MM.1S (cell line): Measurements from ENCODE around the gene CTTNBP2NL.
"Not testable (repeated sequence)": the region's sequence is repeated elsewhere in the genome, so short reads cannot be mapped to it uniquely, and the experiment has no call there.

Experiments
- DNase-seq: peaks from one replicate; pipeline ENCODE4 v3.0.0-alpha.2; 2015
- H2AFZ ChIP-seq: fragments of 300-600 bp; sonication (generic); 2 replicates; pipeline ENCODE4 v1.6.0; 2016; ENCODE audit warnings: antibody characterized with exemption, low read length
- H3F3A ChIP-seq: fragments of 300-600 bp; sonication (generic); 2 replicates; pipeline ENCODE4 v1.6.1; 2016; ENCODE audit warnings: mild to moderate bottlenecking, antibody characterized with exemption, low read length, moderate library complexity, mixed read lengths; ENCODE audit not compliant: insufficient read depth
- H3K27ac ChIP-seq: fragments of 300-600 bp; sonication (generic); 2 replicates; pipeline ENCODE4 v1.5.1; 2016; ENCODE audit warnings: mild to moderate bottlenecking, low read length
- H3K27me3 ChIP-seq: fragments of 300-600 bp; sonication (generic); replicated peaks from 2 replicates; pipeline ENCODE4 v1.6.0; 2016; ENCODE audit warnings: low read length; ENCODE audit not compliant: insufficient read depth
- H3K36me3 ChIP-seq: fragments of 300-600 bp; sonication (generic); replicated peaks from 2 replicates; pipeline ENCODE4 v1.6.1; 2016; ENCODE audit warnings: mild to moderate bottlenecking, low read length, mixed read lengths; ENCODE audit not compliant: insufficient read depth
- H3K4me1 ChIP-seq: fragments of 300-600 bp; sonication (generic); 2 replicates; pipeline ENCODE4 v1.6.1; 2016; ENCODE audit warnings: low read length, mixed read lengths
- H3K4me2 ChIP-seq: fragments of 300-600 bp; sonication (generic); 2 replicates; pipeline ENCODE4 v1.6.0; 2016; ENCODE audit warnings: low read depth, low read length
- H3K4me3 ChIP-seq: fragments of 300-600 bp; sonication (generic); 2 replicates; pipeline ENCODE4 v1.5.1; 2016; ENCODE audit warnings: low read length, mixed read lengths
- H3K79me2 ChIP-seq: fragments of 300-600 bp; sonication (generic); 2 replicates; pipeline ENCODE4 v1.6.1; 2016; ENCODE audit warnings: mixed run types, low read length, mixed read lengths
- H3K9ac ChIP-seq: fragments of 300-600 bp; sonication (generic); 2 replicates; pipeline ENCODE4 v1.6.1; 2016; ENCODE audit warnings: low read length, mixed read lengths
- H3K9me2 ChIP-seq: fragments of 300-600 bp; sonication (generic); replicated peaks from 2 replicates; pipeline ENCODE4 v1.6.1; 2016; ENCODE audit warnings: mild to moderate bottlenecking, low read length, mixed read lengths; ENCODE audit not compliant: insufficient read depth
- H3K9me3 ChIP-seq: fragments of 300-600 bp; sonication (generic); replicated peaks from 2 replicates; pipeline ENCODE4 v1.6.1; 2016; ENCODE audit warnings: mild to moderate bottlenecking, low read length, mixed read lengths; ENCODE audit not compliant: insufficient read depth
- H4K20me1 ChIP-seq: fragments of 300-600 bp; sonication (generic); 2 replicates; pipeline ENCODE4 v1.6.1; 2016; ENCODE audit warnings: mild to moderate bottlenecking, low read length, moderate library complexity, mixed read lengths; ENCODE audit not compliant: insufficient read depth
- CTCF ChIP-seq: fragments of 300-600 bp; sonication (generic); IDR thresholded peaks from 2 replicates; pipeline ENCODE4 v1.5.1; 2016; ENCODE audit warnings: antibody characterized with exemption, low read length, mixed read lengths
- EZH2 ChIP-seq: fragments of 300-600 bp; sonication (generic); optimal IDR thresholded peaks from 2 replicates; pipeline ENCODE3; 2017; ENCODE audit warnings: low read depth, mild to moderate bottlenecking, antibody characterized with exemption, low read length, mixed read lengths
- EZH2phosphoT487 ChIP-seq: fragments of 300-600 bp; sonication (generic); IDR thresholded peaks from 2 replicates; pipeline ENCODE4 v1.6.1; 2018; ENCODE audit warnings: antibody characterized with exemption, low read length

The CTTNBP2NL gene

GRCh38 chr1:112478314-112478713 lies 82.3 kb downstream of the CTTNBP2NL start:
- Histone ChIP-seq H4K20me1 (no peaks in the 10 kb centered on the region), H3F3A (no peaks in the 10 kb centered on the region), H3K27ac (no peak overlapping the region), H3K4me1 (no peaks in the 10 kb centered on the region), H3K9ac (no peak overlapping the region), H3K9me2 (no peaks in the 10 kb centered on the region), H2AFZ (no peak overlapping the region), H3K36me3 (no peaks in the 10 kb centered on the region), H3K9me3 (no peaks in the 10 kb centered on the region), H3K4me2 (no peak overlapping the region), H3K27me3 (no peaks in the 10 kb centered on the region), H3K4me3 (no peak overlapping the region), H3K79me2 (no peaks in the 10 kb centered on the region)
- no peak for TF ChIP-seq CTCF
- no peak for TF ChIP-seq EZH2phosphoT487
- TF ChIP-seq EZH2: no peak
- DNase-seq: no peak

GRCh38 chr1:112486063-112486462 lies 90.0 kb downstream of the CTTNBP2NL start:
- H3K9ac ChIP-seq, H3K9me3 ChIP-seq, H3K27me3 ChIP-seq, DNase-seq, H3K4me1 ChIP-seq, H3K4me2 ChIP-seq, H3K4me3 ChIP-seq, H3K36me3 ChIP-seq, H3K9me2 ChIP-seq, H3K27ac ChIP-seq, H3F3A ChIP-seq, H3K79me2 ChIP-seq, H4K20me1 ChIP-seq, H2AFZ ChIP-seq: not testable (repeated sequence)

- H3F3A ChIP-seq, H3K9me3 ChIP-seq, H3K36me3 ChIP-seq, H4K20me1 ChIP-seq, H3K4me1 ChIP-seq, H3K4me2 ChIP-seq, H3K27ac ChIP-seq, H2AFZ ChIP-seq, H3K79me2 ChIP-seq, H3K9me2 ChIP-seq, H3K4me3 ChIP-seq, H3K27me3 ChIP-seq, DNase-seq, H3K9ac ChIP-seq: not testable (repeated sequence)
Measured at GRCh38 chr1:112487686-112488085, 91.7 kb downstream of the CTTNBP2NL start.

GRCh38 chr1:112488141-112488540 lies 92.1 kb downstream of the CTTNBP2NL start:
- Histone ChIP-seq H3K27me3 (no peaks in the 10 kb centered on the region), H3K4me2 (no peak overlapping the region), H2AFZ (no peak overlapping the region), H3K9me3 (no peaks in the 10 kb centered on the region), H3K4me3 (no peak overlapping the region), H3K9ac (no peak overlapping the region), H3F3A (no peaks in the 10 kb centered on the region), H3K27ac (no peak overlapping the region), H4K20me1 (no peaks in the 10 kb centered on the region), H3K36me3 (no peaks in the 10 kb centered on the region), H3K9me2 (no peaks in the 10 kb centered on the region), H3K79me2 (no peaks in the 10 kb centered on the region), H3K4me1 (no peaks in the 10 kb centered on the region)
- DNase-seq: no peak
- TF ChIP-seq EZH2phosphoT487: no peak
- TF ChIP-seq EZH2: no peak
- TF ChIP-seq CTCF: no peak
